Measurements from ENCODE around the gene PPFIA4.

PPFIA4 gene

DNA sequence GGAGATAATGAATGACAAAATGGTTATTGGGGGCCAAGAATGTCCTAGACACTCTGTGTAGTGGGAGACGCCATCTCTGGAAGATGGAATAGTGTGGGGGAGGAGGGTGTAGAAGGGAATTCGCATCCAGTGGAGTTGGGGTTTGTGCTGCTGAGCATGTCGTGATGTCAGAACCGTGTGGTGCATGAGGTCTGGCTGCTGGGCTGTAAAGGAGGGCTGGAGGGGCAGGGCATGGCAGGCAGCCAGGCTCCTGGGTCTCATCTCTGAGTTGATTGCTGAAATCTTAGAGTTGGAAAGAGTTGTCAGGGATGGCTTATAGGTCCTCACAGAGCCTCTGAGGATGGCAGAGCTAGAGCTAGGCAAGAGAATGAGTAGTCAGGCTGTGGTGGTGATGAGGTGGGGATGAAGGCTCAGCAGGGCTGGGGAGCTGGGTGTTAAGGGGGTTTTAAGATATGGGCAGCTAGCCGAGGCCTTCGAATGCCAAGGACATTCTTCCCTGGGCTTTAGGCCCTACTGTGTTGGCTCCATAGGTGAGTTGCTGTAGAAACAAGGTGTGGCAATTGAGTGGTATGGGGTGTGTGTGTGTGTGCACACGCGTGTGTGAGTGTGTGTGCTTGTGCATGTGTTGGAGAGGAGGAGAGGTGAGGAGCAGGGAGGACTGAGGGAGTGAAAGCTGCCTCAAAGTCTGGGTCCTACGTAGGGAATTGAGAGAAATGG, 1.9 kb downstream of the PPFIA4 start:
- POLR2A ChIA-PET = interaction anchor here (0.5 kb wide), 1 partner anchor 46 kb away, joined by 3 read pairs; no protein-coding TSS in a partner anchor
- CTCF ChIA-PET = interaction anchor here (0.8 to 7.9 kb wide), 5 partner anchors 10 to 312 kb away, joined by 3 to 85 read pairs (median 3); no protein-coding TSS in a partner anchor
- TF ChIP-seq, protein P1, sequence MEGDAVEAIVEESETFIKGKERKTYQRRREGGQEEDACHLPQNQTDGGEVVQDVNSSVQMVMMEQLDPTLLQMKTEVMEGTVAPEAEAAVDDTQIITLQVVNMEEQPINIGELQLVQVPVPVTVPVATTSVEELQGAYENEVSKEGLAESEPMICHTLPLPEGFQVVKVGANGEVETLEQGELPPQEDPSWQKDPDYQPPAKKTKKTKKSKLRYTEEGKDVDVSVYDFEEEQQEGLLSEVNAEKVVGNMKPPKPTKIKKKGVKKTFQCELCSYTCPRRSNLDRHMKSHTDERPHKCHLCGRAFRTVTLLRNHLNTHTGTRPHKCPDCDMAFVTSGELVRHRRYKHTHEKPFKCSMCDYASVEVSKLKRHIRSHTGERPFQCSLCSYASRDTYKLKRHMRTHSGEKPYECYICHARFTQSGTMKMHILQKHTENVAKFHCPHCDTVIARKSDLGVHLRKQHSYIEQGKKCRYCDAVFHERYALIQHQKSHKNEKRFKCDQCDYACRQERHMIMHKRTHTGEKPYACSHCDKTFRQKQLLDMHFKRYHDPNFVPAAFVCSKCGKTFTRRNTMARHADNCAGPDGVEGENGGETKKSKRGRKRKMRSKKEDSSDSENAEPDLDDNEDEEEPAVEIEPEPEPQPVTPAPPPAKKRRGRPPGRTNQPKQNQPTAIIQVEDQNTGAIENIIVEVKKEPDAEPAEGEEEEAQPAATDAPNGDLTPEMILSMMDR (IDR thresholded peaks at IDR 0.05; ENCODE audit: control extremely low read depth, extremely low read depth, low read depth, missing control alignments) = no peak
- DNase-seq (ENCODE audit: extremely low spot score) = peak; percentile 8

DNA sequence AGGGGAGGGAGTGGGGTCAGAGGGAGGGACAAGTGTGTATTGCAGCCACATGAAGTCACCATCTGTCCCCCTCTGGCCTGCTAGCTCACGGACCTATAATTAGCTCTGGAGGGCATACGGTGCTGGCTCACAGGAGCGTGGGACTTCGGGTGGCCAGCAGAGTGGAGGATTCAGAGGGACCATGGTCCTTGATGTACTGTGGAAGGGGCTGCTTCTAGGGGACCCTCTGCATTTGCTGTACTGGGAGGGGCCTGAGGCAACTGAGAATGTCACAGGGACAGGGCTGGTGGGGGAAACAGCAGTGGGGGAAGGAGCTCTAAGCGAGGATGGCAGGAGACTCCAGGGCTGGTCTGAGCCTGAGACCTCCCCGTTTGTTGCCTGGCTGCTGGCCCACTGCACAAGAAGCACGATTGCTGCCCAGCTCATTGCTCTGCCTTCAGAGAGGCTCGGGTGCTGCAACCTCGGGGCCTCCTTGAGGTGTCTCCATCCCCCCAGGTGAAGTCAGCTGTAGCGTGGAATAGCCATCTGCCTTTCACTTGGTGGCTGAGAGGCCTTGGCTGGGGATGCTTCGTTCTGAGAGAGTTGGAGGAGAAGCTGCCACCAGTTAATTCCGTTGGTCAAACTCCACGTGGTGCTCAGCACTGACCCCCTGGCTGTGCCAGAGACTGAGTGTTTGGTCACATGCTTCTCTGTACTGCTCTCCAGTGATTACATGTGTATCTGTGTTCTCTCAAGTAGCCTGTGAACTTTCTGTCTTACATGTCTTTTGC, 2.7 kb downstream of the PPFIA4 start:
- POLR2A ChIA-PET = interaction anchor here (0.5 kb wide), 1 partner anchor 46 kb away, joined by 3 read pairs; no protein-coding TSS in a partner anchor
- TF ChIP-seq, protein P1 (IDR thresholded peaks at IDR 0.05; ENCODE audit: control extremely low read depth, extremely low read depth, low read depth, missing control alignments) = no peak
- peak; percentile 6 for DNase-seq (ENCODE audit: extremely low spot score)
- CTCF ChIA-PET = interaction anchor here (0.8 to 7.9 kb wide), 5 partner anchors 10 to 312 kb away, joined by 3 to 85 read pairs (median 3); no protein-coding TSS in a partner anchor

DNA sequence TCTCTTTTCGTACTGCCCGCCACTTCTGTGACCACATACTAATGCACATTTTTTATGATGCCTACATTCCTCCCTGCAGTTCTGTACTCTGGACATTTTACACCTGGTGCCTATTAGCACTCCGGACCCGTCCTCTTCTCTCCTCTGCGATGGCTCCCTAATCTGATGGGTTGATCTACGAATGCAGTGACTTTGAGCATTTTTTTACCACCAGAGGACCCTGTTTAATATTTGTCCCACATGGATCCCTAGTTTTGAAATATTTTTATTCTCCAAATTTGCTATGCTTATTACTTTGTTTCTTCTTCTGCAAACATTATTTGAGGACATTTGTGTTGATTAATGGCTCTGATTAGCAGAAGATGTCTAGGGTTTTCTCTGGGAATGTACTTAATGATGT, 5.2 kb downstream of the PPFIA4 start:
- ChIA-PET POLR2A (no interaction called here), CTCF (interaction anchor here (2.4 to 7.9 kb wide), 4 partner anchors 7 to 237 kb away, joined by 8 to 85 read pairs (median 30); no protein-coding TSS in a partner anchor)
- DNase-seq (ENCODE audit: extremely low spot score) = no peak
- TF ChIP-seq, protein P1 (IDR thresholded peaks at IDR 0.05; ENCODE audit: control extremely low read depth, extremely low read depth, low read depth, missing control alignments) = no peak

GRCh38 chr1:203033287-203033686, 7.0 kb downstream of the PPFIA4 start:
- POLR2A ChIA-PET = no interaction called here

GRCh38 chr1:203033917-203034316, 7.6 kb downstream of the PPFIA4 start:
- DNase-seq (ENCODE audit: extremely low spot score) = no peak
- CTCF ChIA-PET = interaction anchor here (0.8 to 10.0 kb wide), 14 partner anchors 9 to 570 kb away, joined by 3 to 174 read pairs (median 4); no protein-coding TSS in a partner anchor
- TF ChIP-seq, protein P1 (IDR thresholded peaks at IDR 0.05; ENCODE audit: control extremely low read depth, extremely low read depth, low read depth, missing control alignments) = no peak
- POLR2A ChIA-PET = no interaction called here

More at GRCh38 chr1:203033287-203033686, 7.0 kb downstream of the PPFIA4 start:
- DNase-seq (ENCODE audit: extremely low spot score) = no peak
- TF ChIP-seq, protein P1 (IDR thresholded peaks at IDR 0.05; ENCODE audit: control extremely low read depth, extremely low read depth, low read depth, missing control alignments) = no peak
- CTCF ChIA-PET = interaction anchor here (0.8 to 10.0 kb wide), 7 partner anchors 34 to 569 kb away, joined by 3 to 174 read pairs (median 8); no protein-coding TSS in a partner anchor

All from GM10248 (cell line).